ENCODE results near the gene SLC25A38. TPM values are rescaled to one million over a fixed set of nuclear protein-coding genes. Genes with fewer than 3 reads are reported as not detected.

Gene SLC25A38
- total and polyA plus RNA-seq, 9 of the 15 experiments (the other 6 are each of a cell fraction or from before 2014, with no cell fraction given): 13.5 to 51.1 (median 30.6) TPM

DNA sequence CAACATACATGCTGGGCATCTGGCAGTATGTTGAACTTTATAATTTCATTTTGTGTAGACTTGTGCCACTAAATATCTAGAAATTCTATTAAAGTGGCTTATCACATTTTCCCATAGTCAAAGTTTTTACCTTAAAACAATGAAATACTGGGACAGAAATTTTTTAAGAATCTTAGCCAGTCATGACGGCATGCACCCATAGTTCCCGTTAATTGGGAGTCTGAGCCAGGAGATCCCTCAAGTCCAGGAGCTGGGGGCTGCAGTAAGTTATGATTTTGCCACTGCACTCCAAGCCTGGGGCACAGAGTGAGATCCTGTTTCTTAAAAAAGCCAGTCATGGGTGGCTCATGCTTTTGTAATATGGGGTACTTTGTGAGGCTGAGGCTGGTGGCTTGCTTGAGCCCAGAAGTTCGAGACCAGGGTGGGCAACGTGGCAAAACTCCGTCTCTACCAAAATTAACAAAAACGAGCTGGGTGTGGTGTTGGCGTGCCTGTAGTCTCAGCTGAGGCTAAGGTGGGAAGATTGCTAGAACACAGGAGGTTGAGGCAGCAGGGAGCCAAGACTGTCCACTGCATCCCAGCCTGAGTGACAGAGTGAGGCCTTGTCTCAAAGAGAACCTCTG lies 26.5 kb downstream of the SLC25A38 start (continued):
- TF ChIP-seq CTBP1 (IDR thresholded peaks at IDR 0.05; ENCODE audit: borderline replicate concordance) (no peak), CC2D1A (IDR thresholded peaks at IDR 0.05) (no peak), ZC3H4 (CRISPR knock-in tag; IDR thresholded peaks at IDR 0.05; ENCODE audit: borderline replicate concordance) (no peak)

- in situ Hi-C loops (cut with MboI): loop anchor here (25.0 kb wide), 1 partner anchor 1051 kb away; the partner anchor contains the start of gene RPL14
- H3K4me1 ChIP-seq (replicated peaks in 1 of 2; ENCODE audit: control insufficient read depth in 2 of 2, insufficient read depth in 2 of 2, low read length in 2 of 2): peaks cover 12 to 22% of the 10 kb centered on the region in 2 experiments; a peak in 3 of 5 replicates
Observed at GRCh38 chr3:39410893-39411292, 27.7 kb downstream of the SLC25A38 start.

More at GRCh38 chr3:39410893-39411292, 27.7 kb downstream of the SLC25A38 start:
- Histone ChIP-seq H3K27ac (ENCODE audit: extremely low read depth, low read depth, low read length) (0 out of 3 replicates have a peak overlapping the region, but pooled peaks have one; percentile 12), H3K36me3 (ENCODE audit: control insufficient read depth, insufficient read depth, low read length) (peaks cover 74% of the 10 kb centered on the region), H3K4me3 (no peak overlapping the region), H3K79me2 (ENCODE audit: control insufficient read depth, insufficient read depth, low read length) (peaks cover 50% of the 10 kb centered on the region), H3K27me3 (ENCODE audit: control insufficient read depth in 2 of 2, insufficient read depth in 2 of 2, low read length in 2 of 2) (no peaks in the 10 kb centered on the region), H3K9me1 (ENCODE audit: control insufficient read depth, insufficient read depth, low read length) (no peaks in the 10 kb centered on the region), H4K20me1 (replicated peaks; ENCODE audit: control insufficient read depth, insufficient read depth, low read length) (peaks cover 50% of the 10 kb centered on the region), H3K4me2 (ENCODE audit: insufficient read depth, low read length) (no peak overlapping the region), H2AFZ (ENCODE audit: low read depth, low read length) (no peak overlapping the region), H3K9ac (ENCODE audit: insufficient read depth in 1 of 2, low read depth in 2 of 2, low read length in 2 of 2) (peak overlapping the region in 1 of 2 experiments; percentile 17; a peak in 1 of 4 replicates), H3K9me3 (replicated peaks; ENCODE audit: control insufficient read depth, insufficient read depth, low read depth, low read length) (no peaks in the 10 kb centered on the region)
- intact Hi-C loops (cut with micrococcal nuclease): no loop called here
- DNase-seq (ENCODE audit: extremely low read depth in 1 of 4, low spot score in 3 of 4): no peak
- 98% methylated on average over 6 of the region's 7 CpGs for WGBS (ENCODE audit: insufficient coverage, low coverage, missing lambda C conversion rate)
- CTCF ChIA-PET (ENCODE audit: low intra/inter-chr PET ratio): no interaction called here
- ATAC-seq: no peak
- TF ChIP-seq SUPT5H (IDR thresholded peaks at IDR 0.05) (peak; percentile 18; the same call in 1 of the 2 replicates), GATAD2B (IDR thresholded peaks at IDR 0.05; ENCODE audit: borderline replicate concordance) (no peak), POLR2A (conservative IDR thresholded peaks at IDR 0.05) (peak; percentile 35; the same call in 1 of the 2 replicates), LCOR (CRISPR knock-in tag; IDR thresholded peaks at IDR 0.05) (0 out of 2 replicates have a peak, but pooled peaks have one; percentile 38), RBFOX2 (IDR thresholded peaks at IDR 0.05; ENCODE audit: low read depth, low read length) (peak; percentile 24; the same call in 1 of the 2 replicates)
- POLR2A ChIA-PET: interaction anchor here (0.6 to 0.7 kb wide), 2 partner anchors 424 to 990 kb away, joined by 3 read pairs; no protein-coding TSS in a partner anchor
- BruUV-seq (replicated peaks): no TSS peak
- FAIRE-seq: no peak

Measured in K562 (cell line).